GM12891 (cell line): ENCODE data around the gene EXOC6.

Experiments
- POLR2A ChIP-seq: IDR thresholded peaks from 2 replicates; pipeline ENCODE4 v1.6.1; 2011; ENCODE audit warnings: low read depth, low read length, control low read depth
- POLR2AphosphoS5 ChIP-seq: IDR thresholded peaks from 2 replicates; pipeline ENCODE4 v1.6.1; 2011; ENCODE audit warnings: low read depth, low read length, control low read depth
- SPI1 ChIP-seq: IDR thresholded peaks from 2 replicates; pipeline ENCODE4 v1.6.1; 2011; ENCODE audit warnings: low read depth, low read length, control low read depth
- TAF1 ChIP-seq: IDR thresholded peaks from 2 replicates; pipeline ENCODE4 v1.6.1; 2011; ENCODE audit warnings: low read depth, low read length, control low read depth

DNA sequence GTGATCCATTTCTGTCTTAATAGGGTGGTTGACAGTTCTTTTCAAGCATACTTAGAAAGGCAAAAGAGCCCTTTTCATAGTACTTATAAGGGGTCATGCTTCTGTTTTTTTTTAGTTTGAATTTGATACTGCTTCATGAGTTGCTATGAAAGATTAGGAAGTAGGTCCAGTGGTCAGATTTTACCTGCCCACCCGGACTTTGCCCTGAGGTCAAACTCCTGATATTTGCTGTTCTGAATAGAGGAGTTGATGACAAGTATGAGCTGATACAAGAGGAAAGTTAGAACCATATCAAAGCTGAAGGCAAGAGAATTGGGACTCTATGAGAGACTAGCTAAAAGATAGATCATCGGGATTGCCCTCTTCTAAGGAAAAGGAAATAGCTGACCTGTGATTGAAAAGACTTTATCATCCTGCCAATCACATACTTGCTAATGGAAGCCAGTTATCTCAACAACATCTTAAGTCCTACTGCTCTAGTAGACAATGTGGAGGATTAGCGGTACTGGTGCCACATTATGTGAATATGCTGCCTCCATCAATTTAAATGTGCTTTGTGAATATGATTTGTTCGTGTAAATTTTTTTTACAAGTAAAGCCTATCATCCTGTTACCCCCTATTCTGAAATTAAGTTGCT lies 174.8 kb downstream of the EXOC6 start:
- TF ChIP-seq TAF1 (no peak), POLR2AphosphoS5 (no peak), POLR2A (no peak), SPI1 (no peak)
